ENCODE data around the gene DUSP28. TPM values are rescaled to one million over a fixed set of nuclear protein-coding genes. Genes with fewer than 3 reads are reported as not detected.

Gene DUSP28
- total and polyA plus RNA-seq, 10 of the 15 experiments (the other 5 are each of a cell fraction or from before 2014, with no cell fraction given) = 2.5 to 12.5 (median 6.4) TPM

DNA sequence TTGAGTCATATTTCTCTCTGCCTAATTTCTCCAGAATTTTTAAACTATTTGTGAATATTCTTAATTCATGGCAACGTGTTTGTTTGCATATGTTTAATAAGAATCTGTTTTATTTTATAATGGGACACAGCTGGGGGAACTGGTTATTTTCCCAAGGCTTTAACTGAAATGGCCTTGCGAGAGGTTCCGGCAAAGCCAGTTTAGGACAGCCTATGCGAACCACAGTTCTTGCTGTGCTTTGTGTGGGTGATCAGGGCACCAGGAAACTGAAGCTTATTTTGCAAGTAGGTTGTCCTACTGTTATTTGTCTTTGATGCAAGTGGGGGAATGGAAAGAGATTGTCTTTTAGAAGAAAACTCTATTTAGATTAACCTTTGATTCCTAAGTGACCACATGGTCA, 8.9 kb upstream of the DUSP28 start:
- H3K4me2 ChIP-seq (ENCODE audit: control insufficient read depth, insufficient read depth) = 0 out of 2 replicates have a peak overlapping the region, but pooled peaks have one; percentile 13
- no peaks in the 10 kb centered on the region; the same call in 2 of the 3 replicates for H3K9me3 ChIP-seq (replicated peaks; ENCODE audit: control insufficient read depth, insufficient read depth, low read length)
- RAD21 ChIA-PET (ENCODE audit: unreplicated experiment) = interaction anchor here (1.7 to 2.2 kb wide), 2 partner anchors 14 to 37 kb away, joined by 5 to 17 read pairs; no protein-coding TSS in a partner anchor
- H3K79me2 ChIP-seq (ENCODE audit: control insufficient read depth, insufficient read depth, low read length) = no peaks in the 10 kb centered on the region; the same call in none of the 2 replicates
- no peak for DNase-seq (ENCODE audit: low read depth, low spot score)
- peak overlapping the region; percentile 46 for H3K27ac ChIP-seq (ENCODE audit: control insufficient read depth, insufficient read depth)
- ATAC-seq = no peak
- intact Hi-C loops (cut with micrococcal nuclease; ENCODE audit: unreplicated experiment) (no loop called here), in situ Hi-C loops (cut with MboI) (no loop called here)
- no peaks in the 10 kb centered on the region for H3K27me3 ChIP-seq (replicated peaks in 1 of 2; ENCODE audit: control insufficient read depth in 2 of 2, insufficient read depth in 2 of 2, low read length in 1 of 2)
- no peak overlapping the region for H2AFZ ChIP-seq (ENCODE audit: control insufficient read depth, low read depth, low read length)
- peaks cover 15% of the 10 kb centered on the region; the same call in 1 of the 2 replicates for H3K4me1 ChIP-seq (ENCODE audit: control insufficient read depth, insufficient read depth, low read length)
- WGBS (ENCODE audit: insufficient coverage, insufficient replicate concordance, low lambda C conversion rate, missing lambda C conversion rate) = 99% methylated on average over 4 of the region's 4 CpGs
- H3K36me3 ChIP-seq (ENCODE audit: control insufficient read depth in 2 of 2, insufficient read depth in 2 of 2, low read length in 1 of 2) = peaks cover 0 to 11% of the 10 kb centered on the region in 2 experiments; a peak in 1 of 4 replicates
- H4K20me1 ChIP-seq (ENCODE audit: control insufficient read depth, insufficient read depth) = no peaks in the 10 kb centered on the region
- FAIRE-seq = no peak
- BruUV-seq (replicated peaks) = no TSS peak
- POLR2A ChIA-PET = interaction anchor here (0.8 to 1.7 kb wide), 3 partner anchors 13 to 34 kb away, joined by 3 to 7 read pairs (median 4); no protein-coding TSS in a partner anchor
- TF ChIP-seq ZNF207 (IDR thresholded peaks at IDR 0.05; ENCODE audit: borderline replicate concordance) = no peak
- TF ChIP-seq RELA (IDR thresholded peaks at IDR 0.05; ENCODE audit: borderline replicate concordance, partially characterized antibody) = no peak
- no peak for TF ChIP-seq FOXM1 (IDR thresholded peaks at IDR 0.05; ENCODE audit: low read depth, low read length)
- no peak for TF ChIP-seq ZSCAN29 (IDR thresholded peaks at IDR 0.05)
- TF ChIP-seq MEF2B (IDR thresholded peaks at IDR 0.05; ENCODE audit: partially characterized antibody, poor library complexity, severe bottlenecking) = no peak
- TF ChIP-seq BACH1 (IDR thresholded peaks at IDR 0.05; ENCODE audit: borderline replicate concordance) = no peak
- TF ChIP-seq ZZZ3 (IDR thresholded peaks at IDR 0.05; ENCODE audit: control insufficient read depth, insufficient read length, low read depth) = no peak
- no peak for TF ChIP-seq YY1 (IDR thresholded peaks at IDR 0.05; ENCODE audit: low read depth, low read length)
- no peak for TF ChIP-seq EP300 (IDR thresholded peaks at IDR 0.05; ENCODE audit: borderline replicate concordance in 1 of 2, control insufficient read depth in 1 of 2, low read depth in 2 of 2, low read length in 2 of 2)
- TF ChIP-seq MAX (IDR thresholded peaks at IDR 0.05; ENCODE audit: low read depth, low read length) = no peak
- TF ChIP-seq, protein P1, sequence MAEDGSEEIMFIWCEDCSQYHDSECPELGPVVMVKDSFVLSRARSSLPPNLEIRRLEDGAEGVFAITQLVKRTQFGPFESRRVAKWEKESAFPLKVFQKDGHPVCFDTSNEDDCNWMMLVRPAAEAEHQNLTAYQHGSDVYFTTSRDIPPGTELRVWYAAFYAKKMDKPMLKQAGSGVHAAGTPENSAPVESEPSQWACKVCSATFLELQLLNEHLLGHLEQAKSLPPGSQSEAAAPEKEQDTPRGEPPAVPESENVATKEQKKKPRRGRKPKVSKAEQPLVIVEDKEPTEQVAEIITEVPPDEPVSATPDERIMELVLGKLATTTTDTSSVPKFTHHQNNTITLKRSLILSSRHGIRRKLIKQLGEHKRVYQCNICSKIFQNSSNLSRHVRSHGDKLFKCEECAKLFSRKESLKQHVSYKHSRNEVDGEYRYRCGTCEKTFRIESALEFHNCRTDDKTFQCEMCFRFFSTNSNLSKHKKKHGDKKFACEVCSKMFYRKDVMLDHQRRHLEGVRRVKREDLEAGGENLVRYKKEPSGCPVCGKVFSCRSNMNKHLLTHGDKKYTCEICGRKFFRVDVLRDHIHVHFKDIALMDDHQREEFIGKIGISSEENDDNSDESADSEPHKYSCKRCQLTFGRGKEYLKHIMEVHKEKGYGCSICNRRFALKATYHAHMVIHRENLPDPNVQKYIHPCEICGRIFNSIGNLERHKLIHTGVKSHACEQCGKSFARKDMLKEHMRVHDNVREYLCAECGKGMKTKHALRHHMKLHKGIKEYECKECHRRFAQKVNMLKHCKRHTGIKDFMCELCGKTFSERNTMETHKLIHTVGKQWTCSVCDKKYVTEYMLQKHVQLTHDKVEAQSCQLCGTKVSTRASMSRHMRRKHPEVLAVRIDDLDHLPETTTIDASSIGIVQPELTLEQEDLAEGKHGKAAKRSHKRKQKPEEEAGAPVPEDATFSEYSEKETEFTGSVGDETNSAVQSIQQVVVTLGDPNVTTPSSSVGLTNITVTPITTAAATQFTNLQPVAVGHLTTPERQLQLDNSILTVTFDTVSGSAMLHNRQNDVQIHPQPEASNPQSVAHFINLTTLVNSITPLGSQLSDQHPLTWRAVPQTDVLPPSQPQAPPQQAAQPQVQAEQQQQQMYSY (CRISPR knock-in tag; IDR thresholded peaks at IDR 0.05) = no peak
- TF ChIP-seq CBX3 (IDR thresholded peaks at IDR 0.05; ENCODE audit: borderline replicate concordance, low read depth) = no peak
- TF ChIP-seq ATF2 (IDR thresholded peaks at IDR 0.05; ENCODE audit: low read length) = no peak
- TF ChIP-seq BCLAF1 (IDR thresholded peaks at IDR 0.05) = no peak
- no peak overlapping the region for H3K9ac ChIP-seq (ENCODE audit: control insufficient read depth, insufficient read depth, low read length)
- SMC1A ChIA-PET (ENCODE audit: uncharacterized antibody, unreplicated experiment) = interaction anchor here (0.6 to 2.3 kb wide), 7 partner anchors 12 to 104 kb away, joined by 3 to 12 read pairs (median 3); no protein-coding TSS in a partner anchor
- CTCF ChIA-PET = interaction anchor here (1.0 to 1.9 kb wide), 4 partner anchors 9 to 37 kb away, joined by 3 to 6 read pairs (median 4); partner anchors contain the start of gene DUSP28
- no peak overlapping the region for H3K4me3 ChIP-seq
